22Rv1 (cell line): ENCODE results near the gene CMTM6.

ENCODE experiments used
- CTCF ChIP-seq: fragments of 450-650 bp; IDR thresholded peaks from 2 replicates; pipeline ENCODE4 v1.5.1; 2017; ENCODE audit warnings: mild to moderate bottlenecking
- ZFX ChIP-seq: fragments of 450-650 bp; IDR thresholded peaks from 2 replicates; pipeline ENCODE4 v1.6.1; 2017; ENCODE audit warnings: antibody characterized with exemption, borderline replicate concordance

GRCh38 chr3:32493437-32494414, 8.9 kb downstream of the CMTM6 start:
- no peak for TF ChIP-seq CTCF
- no peak for TF ChIP-seq ZFX
